Activated CD8-positive, alpha-beta T cell treated with anti-CD3 and anti-CD28 coated beads, Interleukin-2, amount 10 ng/mL, durations not matched to agents 7 days and 5 days (primary cell): ENCODE measurements around the gene NOLC1. TPM values are rescaled to one million over a fixed set of nuclear protein-coding genes. Genes with fewer than 3 reads are reported as not detected.
A peak's percentile ranks its signal among the peaks of the same experiment; 100 is the strongest.

Source experiments
- ATAC-seq: fragments of 150-1000 bp; cut with Tn5 transposase; one replicate; pipeline ENCODE4 v1.10.0; 2021; ENCODE audit warnings: moderate library complexity
- CTCF ChIA-PET: fragments of 350-600 bp; sonication (Branson Sonifier 250); formaldehyde crosslinking; loops from one replicate; lab custom pipeline; 2021; ENCODE audit warnings: antibody characterized with exemption; lab: Charles Lee
- POLR2A ChIA-PET: fragments of 350-600 bp; sonication (Branson Sonifier 250); formaldehyde crosslinking; loops from one replicate; lab custom pipeline; 2021; ENCODE audit warnings: antibody characterized with exemption; lab: Charles Lee
- DNase-seq: peaks from one replicate; pipeline ENCODE4 v3.0.0-alpha.2; 2020
- H3K27ac Mint-ChIP-seq: one replicate; pipeline ENCODE4 v1.8.0; 2021; ENCODE audit warnings: mild to moderate bottlenecking, mixed read lengths
- H3K27me3 Mint-ChIP-seq: one replicate; pipeline ENCODE4 v1.8.0; 2021; ENCODE audit warnings: low read depth, mixed read lengths
- H3K36me3 Mint-ChIP-seq: one replicate; pipeline ENCODE4 v1.8.0; 2021; ENCODE audit warnings: low read depth, mixed read lengths
- H3K4me1 Mint-ChIP-seq: one replicate; pipeline ENCODE4 v1.8.0; 2021; ENCODE audit warnings: low read depth, mixed read lengths
- H3K4me3 Mint-ChIP-seq: one replicate; pipeline ENCODE4 v1.8.0; 2021; ENCODE audit warnings: mild to moderate bottlenecking, mixed read lengths
- H3K9me3 Mint-ChIP-seq: one replicate; pipeline ENCODE4 v1.8.0; 2022; ENCODE audit warnings: mixed read lengths; ENCODE audit not compliant: insufficient read depth
- total RNA-seq, 2 experiments: library from RNA; stranded (reverse); gene quantifications; one replicate each; pipeline ENCODE4 v1.2.3, GENCODE V29; 2021

The NOLC1 gene
- total RNA-seq, 2 experiments from 2014 or later: 94.1 to 95.3 TPM

GRCh38 chr10:102115775-102116174 lies 36.4 kb upstream of the NOLC1 start:
- Mint-ChIP-seq H3K27me3 (no peaks in the 10 kb centered on the region), H3K9me3 (no peaks in the 10 kb centered on the region), H3K27ac (peak overlapping the region; percentile 93), H3K36me3 (peaks cover 25% of the 10 kb centered on the region), H3K4me1 (peaks cover 64% of the 10 kb centered on the region), H3K4me3 (peak overlapping the region; percentile 91)
- ChIA-PET POLR2A (interaction anchor here (0.5 to 1.3 kb wide), 3 partner anchors 22 to 298 kb away, joined by 3 read pairs; partner anchors contain the start of gene OGA), CTCF (interaction anchor here (1.0 to 3.9 kb wide), 3 partner anchors 13 to 301 kb away, joined by 3 to 24 read pairs (median 3); partner anchors contain the start of gene PPRC1)
- DNase-seq (no peak), ATAC-seq (no peak)

GRCh38 chr10:102116656-102117055 lies 35.5 kb upstream of the NOLC1 start:
- H3K4me3 Mint-ChIP-seq: peak overlapping the region; percentile 91
- no peaks in the 10 kb centered on the region for H3K27me3 Mint-ChIP-seq
- peak overlapping the region; percentile 93 for H3K27ac Mint-ChIP-seq
- no peak for ATAC-seq
- no peaks in the 10 kb centered on the region for H3K9me3 Mint-ChIP-seq
- DNase-seq: no peak
- CTCF ChIA-PET: interaction anchor here (0.8 to 2.9 kb wide), 5 partner anchors 11 to 61 kb away, joined by 3 to 23 read pairs (median 4); partner anchors contain the start of genes ARMH3, NOLC1 and PPRC1
- peaks cover 18% of the 10 kb centered on the region for H3K36me3 Mint-ChIP-seq
- POLR2A ChIA-PET: no interaction called here
- peaks cover 72% of the 10 kb centered on the region for H3K4me1 Mint-ChIP-seq

GRCh38 chr10:102117391-102118159 lies 34.6 kb upstream of the NOLC1 start:
- H3K9me3 Mint-ChIP-seq: no peaks in the 10 kb centered on the region
- peaks cover 70% of the 10 kb centered on the region for H3K4me1 Mint-ChIP-seq
- peak overlapping the region; percentile 85 for H3K4me3 Mint-ChIP-seq
- H3K36me3 Mint-ChIP-seq: peaks cover 15% of the 10 kb centered on the region
- POLR2A ChIA-PET: interaction anchor here (1.4 to 2.2 kb wide), 2 partner anchors 15 to 277 kb away, joined by 6 read pairs; partner anchors contain the start of gene PPRC1
- CTCF ChIA-PET: interaction anchor here (0.8 to 2.9 kb wide), 6 partner anchors 10 to 62 kb away, joined by 3 to 23 read pairs (median 4); partner anchors contain the start of genes ARMH3, NOLC1 and PPRC1
- peak overlapping the region; percentile 93 for H3K27ac Mint-ChIP-seq
- ATAC-seq: peak; percentile 27
- H3K27me3 Mint-ChIP-seq: no peaks in the 10 kb centered on the region
- peak; percentile 73 for DNase-seq

- H3K27me3 Mint-ChIP-seq: no peaks in the 10 kb centered on the region
- peak overlapping the region; percentile 93 for H3K27ac Mint-ChIP-seq
- ChIA-PET CTCF (interaction anchor here (1.0 to 2.9 kb wide), 6 partner anchors 9 to 46 kb away, joined by 3 to 23 read pairs (median 4); partner anchors contain the start of genes NOLC1 and PPRC1), POLR2A (interaction anchor here (0.6 to 2.2 kb wide), 7 partner anchors 13 to 330 kb away, joined by 3 to 6 read pairs (median 3); partner anchors contain the start of genes NFKB2, NOLC1, OGA and PPRC1)
- ATAC-seq (no peak), DNase-seq (peak; percentile 32)
- H3K4me3 Mint-ChIP-seq: peak overlapping the region; percentile 85
- peaks cover 5% of the 10 kb centered on the region for H3K36me3 Mint-ChIP-seq
- H3K4me1 Mint-ChIP-seq: peaks cover 60% of the 10 kb centered on the region
- H3K9me3 Mint-ChIP-seq: no peaks in the 10 kb centered on the region
Observed at GRCh38 chr10:102118867-102119266, 33.3 kb upstream of the NOLC1 start.

GRCh38 chr10:102119417-102120141 lies 32.6 kb upstream of the NOLC1 start:
- H3K27me3 Mint-ChIP-seq: no peaks in the 10 kb centered on the region
- ATAC-seq (peak; percentile 11), DNase-seq (peak; percentile 78)
- H3K36me3 Mint-ChIP-seq: peaks cover 4% of the 10 kb centered on the region
- ChIA-PET CTCF (interaction anchor here (1.0 to 2.9 kb wide), 5 partner anchors 8 to 32 kb away, joined by 3 to 23 read pairs (median 4); partner anchors contain the start of genes NOLC1 and PPRC1), POLR2A (interaction anchor here (0.6 to 2.4 kb wide), 6 partner anchors 12 to 301 kb away, joined by 3 to 9 read pairs (median 6); partner anchors contain the start of genes NFKB2, NOLC1, OGA and PPRC1)
- H3K9me3 Mint-ChIP-seq: no peaks in the 10 kb centered on the region
- peak overlapping the region; percentile 85 for H3K4me3 Mint-ChIP-seq
- H3K4me1 Mint-ChIP-seq: peaks cover 60% of the 10 kb centered on the region
- peak overlapping the region; percentile 93 for H3K27ac Mint-ChIP-seq

DNA sequence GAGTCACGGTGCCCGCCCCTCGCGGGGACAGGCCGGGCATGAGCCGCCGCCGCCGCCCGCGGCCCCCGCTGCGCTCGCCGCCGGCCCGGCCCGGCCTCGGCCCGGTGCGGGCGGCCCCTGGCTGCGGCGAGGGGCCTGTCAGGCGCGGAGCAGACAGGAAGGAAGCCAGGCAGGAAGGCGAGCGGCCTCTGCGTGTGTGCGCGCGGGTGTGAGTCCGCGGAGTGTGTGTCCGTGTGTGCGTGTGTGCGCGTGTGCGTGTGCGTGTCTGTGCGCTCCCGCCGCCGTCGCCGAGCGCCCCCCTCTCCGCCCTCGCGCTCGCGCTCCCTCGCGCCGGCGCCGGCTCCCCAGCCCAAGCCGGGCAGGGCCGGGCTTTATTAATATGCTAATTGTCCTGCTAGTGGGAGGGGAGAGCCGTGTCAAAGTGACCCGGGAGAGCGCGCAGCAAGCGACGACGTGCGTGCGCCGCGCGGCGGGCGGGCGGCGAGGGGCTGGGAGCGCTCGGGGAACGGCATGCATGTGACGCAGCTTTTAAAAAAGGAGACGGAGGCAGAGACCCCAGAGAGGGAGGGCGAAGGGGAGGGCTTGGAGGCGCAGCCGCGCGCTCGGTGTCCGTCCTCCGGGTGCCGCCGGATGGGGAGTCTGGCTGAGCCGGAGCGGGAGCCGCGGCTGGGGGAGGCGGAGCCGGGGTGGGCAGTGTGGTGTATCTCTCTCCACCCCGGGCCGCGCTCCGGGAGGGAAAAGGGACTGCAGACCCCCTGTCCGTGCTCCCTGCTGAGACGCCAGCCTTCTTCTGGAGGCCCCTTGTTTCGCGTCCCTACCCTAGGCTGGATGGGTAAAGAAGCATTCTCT lies 31.8 kb upstream of the NOLC1 start, which contains the start of gene LDB1:
LDB1 (minus strand) TSS at position 227 of the 849 bp plus-strand sequence. CDS start 258 bp downstream, outside the sequence.
- ATAC-seq (peak; percentile 56), DNase-seq (peak; percentile 78)
- Mint-ChIP-seq H3K4me1 (peaks cover 55% of the 10 kb centered on the region), H3K4me3 (peak within 1 kb of the TSS; percentile 85), H3K27me3 (no peaks in the 10 kb centered on the region), H3K36me3 (no peaks in the 10 kb centered on the region), H3K9me3 (no peaks in the 10 kb centered on the region), H3K27ac (peak within 1 kb of the TSS; percentile 93)
- CTCF ChIA-PET: interaction anchor here (3.8 kb wide), 1 partner anchor 11 kb away, joined by 39 read pairs; the partner anchor contains the start of gene PPRC1
- POLR2A ChIA-PET: interaction anchor here (0.5 to 2.4 kb wide), 4 partner anchors 12 to 303 kb away, joined by 3 to 9 read pairs (median 3); partner anchors contain the start of gene NOLC1

GRCh38 chr10:102120991-102121738 lies 31.0 kb upstream of the NOLC1 start:
- POLR2A ChIA-PET: interaction anchor here (0.5 to 2.4 kb wide), 6 partner anchors 11 to 359 kb away, joined by 3 to 9 read pairs (median 3); partner anchors contain the start of gene NOLC1
- Mint-ChIP-seq H3K4me3 (peak overlapping the region; percentile 85), H3K27ac (peak overlapping the region; percentile 91), H3K36me3 (no peaks in the 10 kb centered on the region), H3K4me1 (peaks cover 47% of the 10 kb centered on the region), H3K9me3 (no peaks in the 10 kb centered on the region), H3K27me3 (no peaks in the 10 kb centered on the region)
- ATAC-seq: no peak
- CTCF ChIA-PET: interaction anchor here (0.9 to 3.8 kb wide), 3 partner anchors 11 to 280 kb away, joined by 3 to 39 read pairs (median 3); partner anchors contain the start of gene PPRC1
- DNase-seq: peak; percentile 39

DNA sequence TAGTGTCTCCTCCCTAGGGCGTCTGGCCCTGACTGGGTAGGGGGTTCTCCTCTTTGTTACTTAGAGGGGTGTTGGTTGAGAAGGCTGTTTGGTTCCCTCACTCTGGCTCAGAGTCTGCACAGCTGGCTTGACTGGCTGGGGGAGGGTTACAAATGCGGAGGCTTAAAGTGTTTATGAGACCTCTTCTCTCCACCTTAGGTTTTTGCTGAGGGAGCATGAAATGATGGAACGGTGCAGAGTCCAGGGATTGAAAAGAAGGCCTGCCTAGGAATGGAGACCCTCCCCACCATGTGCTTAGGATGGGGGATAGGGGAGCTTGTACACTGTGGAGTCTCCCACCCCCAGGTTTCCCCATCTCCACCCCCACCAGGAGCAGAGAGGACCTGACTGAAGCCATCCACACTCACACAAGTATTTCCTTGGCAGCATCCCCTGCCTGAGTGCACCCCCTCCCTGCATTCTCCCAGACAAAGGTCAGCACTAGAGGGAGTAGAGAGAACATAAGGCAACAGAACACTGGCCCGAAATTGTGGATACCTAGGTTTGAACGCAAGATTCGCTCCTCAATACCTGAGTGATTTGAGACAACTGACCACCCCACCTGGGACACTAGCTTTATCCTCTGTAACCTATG lies 30.3 kb upstream of the NOLC1 start:
- ATAC-seq (no peak), DNase-seq (no peak)
- ChIA-PET CTCF (interaction anchor here (0.9 to 3.8 kb wide), 4 partner anchors 10 to 281 kb away, joined by 3 to 39 read pairs (median 4); partner anchors contain the start of gene PPRC1), POLR2A (interaction anchor here (0.6 to 2.4 kb wide), 5 partner anchors 10 to 358 kb away, joined by 3 to 9 read pairs (median 3); partner anchors contain the start of gene NOLC1)
- Mint-ChIP-seq H3K4me1 (peaks cover 40% of the 10 kb centered on the region), H3K27ac (no peak overlapping the region), H3K9me3 (no peaks in the 10 kb centered on the region), H3K36me3 (no peaks in the 10 kb centered on the region), H3K4me3 (peak overlapping the region; percentile 85), H3K27me3 (no peaks in the 10 kb centered on the region)

DNA sequence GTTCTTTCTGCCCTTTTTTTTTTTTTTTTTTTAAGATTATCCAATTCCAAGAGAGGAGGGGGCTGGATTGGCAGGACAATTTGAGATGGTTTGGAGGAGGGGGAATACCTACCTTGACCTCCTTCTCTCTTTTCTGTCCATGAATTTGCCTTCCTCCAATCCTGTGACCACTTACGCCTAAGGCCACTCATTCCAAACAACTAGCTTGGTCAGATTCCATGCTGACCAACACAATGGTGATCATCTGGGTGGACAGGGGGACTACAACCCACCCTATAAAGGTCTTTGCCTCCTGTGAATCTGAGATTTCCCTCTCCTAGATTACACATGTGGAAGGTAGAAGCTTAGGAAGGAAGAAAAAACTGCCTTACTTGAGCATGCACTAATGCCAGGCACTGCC lies 29.7 kb upstream of the NOLC1 start:
- no peak for DNase-seq
- no peak overlapping the region for H3K27ac Mint-ChIP-seq
- no peaks in the 10 kb centered on the region for H3K36me3 Mint-ChIP-seq
- H3K4me1 Mint-ChIP-seq: peaks cover 34% of the 10 kb centered on the region
- ChIA-PET POLR2A (interaction anchor here (2.4 kb wide), 1 partner anchor 9 kb away, joined by 9 read pairs; no protein-coding TSS in a partner anchor), CTCF (interaction anchor here (1.0 to 3.8 kb wide), 4 partner anchors 8 to 281 kb away, joined by 3 to 39 read pairs (median 4); partner anchors contain the start of gene PPRC1)
- no peaks in the 10 kb centered on the region for H3K27me3 Mint-ChIP-seq
- no peaks in the 10 kb centered on the region for H3K9me3 Mint-ChIP-seq
- ATAC-seq: no peak
- no peak overlapping the region for H3K4me3 Mint-ChIP-seq
